IMR-90 (cell line): ENCODE measurements around the gene DYNC1H1. TPM values are rescaled to one million over a fixed set of nuclear protein-coding genes. Genes with fewer than 3 reads are reported as not detected.

ENCODE experiments used
- ATAC-seq: fragments of 200-7000 bp; cut with Tn5 transposase; 2 replicates; pipeline ENCODE4 v1.9.1; 2020; ENCODE audit warnings: low read depth, mild to moderate bottlenecking, moderate library complexity
- BruUV-seq: library from RNA; stranded (reverse); fragments of 400-500 nt; replicated peaks from 2 replicates; lab custom pipeline; 2021; lab: Mats Ljungman, UMichigan
- CTCF ChIA-PET: fragments of 300-600 bp; formaldehyde crosslinking; extraction: SDS; loops from one replicate; lab custom pipeline; 2021; ENCODE audit warnings: antibody characterized with exemption; lab: Yijun Ruan, JAX
- POLR2A ChIA-PET: fragments of 300-600 bp; sonication (Branson Sonifier 250); formaldehyde crosslinking; loops from one replicate; lab custom pipeline; 2022; ENCODE audit warnings: antibody characterized with exemption; ENCODE audit not compliant: unreplicated experiment; lab: Charles Lee
- DNase-seq: peaks from one replicate; pipeline ENCODE4 v3.0.0; 2013
- H2AFZ ChIP-seq: replicated peaks from 2 replicates; pipeline ENCODE3; 2013; ENCODE audit warnings: low read length, mild to moderate bottlenecking; ENCODE audit not compliant: poor library complexity
- H2AK5ac ChIP-seq: 2 replicates; pipeline ENCODE4 v1.6.1; 2013; ENCODE audit warnings: low read depth, low read length, inconsistent platforms
- H2AK9ac ChIP-seq: replicated peaks from 2 replicates; pipeline ENCODE3; 2013; ENCODE audit warnings: mild to moderate bottlenecking, low read depth, low read length, moderate library complexity; ENCODE audit not compliant: poor library complexity
- H2BK120ac ChIP-seq: 2 replicates; pipeline ENCODE4 v1.6.1; 2013; ENCODE audit warnings: low read depth, low read length, inconsistent platforms
- H2BK15ac ChIP-seq: 3 replicates; pipeline ENCODE4 v1.6.1; 2013; ENCODE audit warnings: low read depth, low read length, inconsistent platforms
- H2BK20ac ChIP-seq: 2 replicates; pipeline ENCODE4 v1.6.1; 2013; ENCODE audit warnings: low read depth, mild to moderate bottlenecking, inconsistent platforms, low read length, moderate library complexity
- H2BK5ac ChIP-seq: 2 replicates; pipeline ENCODE4 v1.6.1; 2013; ENCODE audit warnings: mild to moderate bottlenecking, low read depth, low read length, inconsistent platforms; ENCODE audit not compliant: poor library complexity, severe bottlenecking
- H3K14ac ChIP-seq: replicated peaks from 2 replicates; pipeline ENCODE4 v1.6.1; 2013; ENCODE audit warnings: low read depth, low read length, inconsistent platforms
- H3K18ac ChIP-seq: 2 replicates; pipeline ENCODE4 v1.6.1; 2013; ENCODE audit warnings: low read depth, low read length, control low read depth
- H3K23ac ChIP-seq: 2 replicates; pipeline ENCODE4 v1.6.1; 2013; ENCODE audit warnings: low read depth, low read length, inconsistent platforms
- H3K27ac ChIP-seq: 2 replicates; pipeline ENCODE4 v1.5.1; 2013; ENCODE audit warnings: mild to moderate bottlenecking, control low read depth, low read length; ENCODE audit not compliant: insufficient read depth
- H3K27me3 ChIP-seq: 2 replicates; pipeline ENCODE4 v1.6.1; 2013; ENCODE audit warnings: low read length; ENCODE audit not compliant: control insufficient read depth, insufficient read depth
- H3K36me3 ChIP-seq: 2 replicates; pipeline ENCODE4 v1.6.1; 2013; ENCODE audit warnings: low read length, mixed read lengths; ENCODE audit not compliant: control insufficient read depth, insufficient read depth
- H3K4ac ChIP-seq: 2 replicates; pipeline ENCODE4 v1.6.1; 2013; ENCODE audit warnings: low read depth, low read length, inconsistent platforms
- H3K4me1 ChIP-seq: 2 replicates; pipeline ENCODE4 v1.6.1; 2013; ENCODE audit warnings: low read length, mixed read lengths; ENCODE audit not compliant: control insufficient read depth, insufficient read depth
- H3K4me2 ChIP-seq: 2 replicates; pipeline ENCODE4 v1.6.1; 2013; ENCODE audit warnings: low read depth, mild to moderate bottlenecking, control low read depth, low read length, moderate library complexity
- H3K4me3 ChIP-seq: 2 replicates; pipeline ENCODE4 v1.5.1; 2013; ENCODE audit warnings: low read depth, mild to moderate bottlenecking, control low read depth, low read length, moderate library complexity; ENCODE audit not compliant: insufficient read depth
- H3K56ac ChIP-seq: 2 replicates; pipeline ENCODE4 v1.6.1; 2013; ENCODE audit warnings: low read length, inconsistent platforms; ENCODE audit not compliant: insufficient read depth; ENCODE audit errors: extremely low read depth
- H3K79me1 ChIP-seq, 2 experiments: 2 replicates each; pipeline ENCODE4 v1.6.1; 2013; ENCODE audit warnings: low read length in 2 of 2, inconsistent platforms in 1 of 2, low read depth in 1 of 2
- H3K9ac ChIP-seq: 2 replicates; pipeline ENCODE4 v1.6.1; 2013; ENCODE audit warnings: low read depth, low read length, control low read depth
- H3K9me1 ChIP-seq: 2 replicates; pipeline ENCODE4 v1.6.1; 2013; ENCODE audit warnings: low read length, inconsistent platforms; ENCODE audit not compliant: insufficient read depth
- H3K9me3 ChIP-seq: 2 replicates; pipeline ENCODE4 v1.6.1; 2013; ENCODE audit warnings: low read length; ENCODE audit not compliant: control insufficient read depth, insufficient read depth
- H4K20me1 ChIP-seq: 2 replicates; pipeline ENCODE4 v1.6.1; 2013; ENCODE audit warnings: low read length, inconsistent platforms; ENCODE audit not compliant: insufficient read depth
- H4K5ac ChIP-seq: 2 replicates; pipeline ENCODE4 v1.6.1; 2013; ENCODE audit warnings: mild to moderate bottlenecking, low read depth, low read length, control low read depth
- H4K8ac ChIP-seq, 2 experiments: 2 replicates each; pipeline ENCODE4 v1.6.1; 2013; ENCODE audit warnings: low read depth in 2 of 2, low read length in 2 of 2, control low read depth in 1 of 2, inconsistent platforms in 1 of 2
- H4K91ac ChIP-seq: 2 replicates; pipeline ENCODE4 v1.6.1; 2013; ENCODE audit warnings: low read depth, low read length, inconsistent platforms; ENCODE audit not compliant: insufficient read depth
- BHLHE40 ChIP-seq: fragments of 150-350 bp; IDR thresholded peaks from 2 replicates; pipeline ENCODE4 v1.6.1; 2016; ENCODE audit warnings: mild to moderate bottlenecking, low read depth, low read length
- MAFK ChIP-seq: IDR thresholded peaks from 2 replicates; pipeline ENCODE4 v1.6.1; 2012; ENCODE audit warnings: low read depth, low read length, improper control_type of control experiment
- MXI1 ChIP-seq: IDR thresholded peaks from 2 replicates; pipeline ENCODE4 v1.6.1; 2012; ENCODE audit warnings: low read depth, mild to moderate bottlenecking, low read length, moderate library complexity, borderline replicate concordance
- RCOR1 ChIP-seq: IDR thresholded peaks from 2 replicates; pipeline ENCODE4 v1.6.1; 2012; ENCODE audit warnings: mild to moderate bottlenecking, low read length, improper control_type of control experiment; ENCODE audit not compliant: insufficient replicate concordance
- RFX5 ChIP-seq: IDR thresholded peaks from 2 replicates; pipeline ENCODE4 v1.8.0; 2012; ENCODE audit warnings: low read depth, mild to moderate bottlenecking, low read length, moderate library complexity
- USF2 ChIP-seq: fragments of 150-350 bp; IDR thresholded peaks from 2 replicates; pipeline ENCODE4 v1.6.1; 2017; ENCODE audit warnings: mild to moderate bottlenecking, antibody characterized with exemption, low read length, low read depth
- WGBS, 2 experiments: methylation state at CpG; one replicate each; pipeline versions ENCODE4 v1.1.5 to v1.1.7; 2013; ENCODE audit warnings: missing lambda C conversion rate in 2 of 2; ENCODE audit not compliant: insufficient read length in 1 of 2; ENCODE audit errors: extremely low coverage in 2 of 2; 5-methylcytosine and 5-hydroxymethylcytosine counted together
- dilution Hi-C: fragments of 300-500 bp; cut with HindIII; formaldehyde crosslinking; loops from one replicate; pipeline ENCODE4 v1.14.3; 2018; ENCODE audit warnings: low sequenced_read_pairs; ENCODE audit not compliant: unreplicated experiment
- in situ Hi-C: fragments of 300-500 bp; cut with MboI; formaldehyde crosslinking; loops from 3 replicates; pipeline ENCODE4 v1.14.3; 2019; ENCODE audit warnings: low sequenced_read_pairs, inconsistent platforms, mixed read lengths
- intact Hi-C: fragments of 100-400 bp; cut with micrococcal nuclease; formaldehyde crosslinking; loops from 2 replicates; pipeline ENCODE4 v1.10.0; 2022
- polyA plus RNA-seq, 3 experiments: library from polyadenylated mRNA; depleted of rRNA; stranded (reverse); fragments of >200 nt; gene quantifications; 2 replicates each; pipeline ENCODE4 v1.2.3, GENCODE V29; 2012; ENCODE audit warnings: low replicate concordance in 1 of 3
- total RNA-seq: library from RNA; depleted of rRNA; stranded (reverse); fragments of >200 nt; gene quantifications from 2 replicates; pipeline ENCODE4 v1.2.3, GENCODE V29; 2012
- TF ChIP-seq, protein P1 (sequence below): fragments of 150-350 bp; IDR thresholded peaks from 2 replicates; pipeline ENCODE4 v1.6.1; 2016; ENCODE audit warnings: low read depth, mild to moderate bottlenecking, low read length, moderate library complexity, borderline replicate concordance

DYNC1H1 gene
- total and polyA plus RNA-seq, 2 of the 4 experiments (the other 2 are of a cell fraction) = 240 to 670 TPM

GRCh38 chr14:102084931-102085330, 120.6 kb downstream of the DYNC1H1 start:
- peak overlapping the region; percentile 87; the same call in 1 of the 2 replicates for H3K4me3 ChIP-seq
- no peak for TF ChIP-seq RCOR1
- no peak for TF ChIP-seq RFX5
- no peak for TF ChIP-seq BHLHE40
- TF ChIP-seq MAFK = no peak
- TF ChIP-seq, protein P1, sequence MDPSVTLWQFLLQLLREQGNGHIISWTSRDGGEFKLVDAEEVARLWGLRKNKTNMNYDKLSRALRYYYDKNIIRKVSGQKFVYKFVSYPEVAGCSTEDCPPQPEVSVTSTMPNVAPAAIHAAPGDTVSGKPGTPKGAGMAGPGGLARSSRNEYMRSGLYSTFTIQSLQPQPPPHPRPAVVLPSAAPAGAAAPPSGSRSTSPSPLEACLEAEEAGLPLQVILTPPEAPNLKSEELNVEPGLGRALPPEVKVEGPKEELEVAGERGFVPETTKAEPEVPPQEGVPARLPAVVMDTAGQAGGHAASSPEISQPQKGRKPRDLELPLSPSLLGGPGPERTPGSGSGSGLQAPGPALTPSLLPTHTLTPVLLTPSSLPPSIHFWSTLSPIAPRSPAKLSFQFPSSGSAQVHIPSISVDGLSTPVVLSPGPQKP = no peak
- TF ChIP-seq USF2 = no peak
- no peak for TF ChIP-seq MXI1
- in situ Hi-C loops = loop anchor here (25.0 kb wide), 1 partner anchor 227 kb away; the partner anchor contains the start of genes MOK and ZNF839
- H3K56ac ChIP-seq = no peak overlapping the region
- H2AFZ ChIP-seq = no peak overlapping the region
- peaks cover 55% of the 10 kb centered on the region for H4K20me1 ChIP-seq
- ChIA-PET POLR2A (interaction anchor here (0.5 to 0.6 kb wide), 2 partner anchors 64 to 379 kb away, joined by 5 to 9 read pairs; no protein-coding TSS in a partner anchor), CTCF (interaction anchor here (1.7 kb wide), 1 partner anchor 12 kb away, joined by 3 read pairs; no protein-coding TSS in a partner anchor)
- DNase-seq (no peak), ATAC-seq (no peak)
- no peak overlapping the region for H2BK5ac ChIP-seq
- H3K4me1 ChIP-seq = peaks cover 10% of the 10 kb centered on the region
- no peaks in the 10 kb centered on the region; the same call in 1 of the 2 replicates for H3K9me1 ChIP-seq
- no peak overlapping the region for H3K9ac ChIP-seq
- no peak overlapping the region for H2AK5ac ChIP-seq
- peaks cover 26 to 54% of the 10 kb centered on the region in 2 experiments for H3K79me1 ChIP-seq
- H3K27ac ChIP-seq = no peak overlapping the region
- no peak overlapping the region for H2BK20ac ChIP-seq
- no peak overlapping the region for H4K8ac ChIP-seq
- peak overlapping the region; percentile 58; the same call in 1 of the 2 replicates for H3K23ac ChIP-seq
- H2BK120ac ChIP-seq = no peak overlapping the region
- no peak overlapping the region for H4K5ac ChIP-seq
- H2AK9ac ChIP-seq = no peak overlapping the region
- no peak overlapping the region for H3K4ac ChIP-seq
- no peak overlapping the region for H3K18ac ChIP-seq
- peaks cover 46% of the 10 kb centered on the region for H3K36me3 ChIP-seq
- dilution Hi-C loops = no loop called here
- no peaks in the 10 kb centered on the region for H3K9me3 ChIP-seq
- peak overlapping the region; percentile 99; the same call in 1 of the 2 replicates for H3K4me2 ChIP-seq
- no TSS peak for BruUV-seq
- no peak overlapping the region for H4K91ac ChIP-seq
- 0 out of 2 replicates have a peak overlapping the region, but pooled peaks have one; percentile 64 for H3K14ac ChIP-seq
- H2BK15ac ChIP-seq = no peak overlapping the region
- intact Hi-C loops = no loop called here
- no peaks in the 10 kb centered on the region for H3K27me3 ChIP-seq
- 90 to 100% methylated on average over 3 to 4 of the region's 6 CpGs for WGBS, 2 experiments
